PC-9 (cell line): Measurements from ENCODE around the gene ADAD1. TPM values are rescaled to one million over a fixed set of nuclear protein-coding genes. Genes with fewer than 3 reads are reported as not detected.

Experiments
- BruUV-seq: library from RNA; stranded (reverse); fragments of 400-500 nt; replicated peaks from 2 replicates; lab custom pipeline; 2021; lab: Mats Ljungman, UMichigan
- CTCF ChIA-PET: fragments of 300-600 bp; sonication (Branson Sonifier 250); formaldehyde crosslinking; loops from one replicate; lab custom pipeline; 2022; ENCODE audit warnings: antibody characterized with exemption; lab: Charles Lee
- POLR2A ChIA-PET: fragments of 300-600 bp; sonication (Branson Sonifier 250); formaldehyde crosslinking; loops from one replicate; lab custom pipeline; 2022; ENCODE audit warnings: antibody characterized with exemption; ENCODE audit not compliant: unreplicated experiment; lab: Charles Lee
- DNase-seq, 2 experiments: peaks; one replicate each; pipeline versions ENCODE4 v3.0.0 to v3.0.0-alpha.2; 2015 to 2022; ENCODE audit warnings: mixed read lengths in 1 of 2
- H2AFZ ChIP-seq: fragments of 200-600 bp; sonication (generic); 2 replicates; pipeline ENCODE4 v1.8.1; 2017; ENCODE audit warnings: antibody characterized with exemption
- H3F3A ChIP-seq: fragments of 200-600 bp; sonication (generic); 2 replicates; pipeline ENCODE4 v1.8.1; 2017; ENCODE audit warnings: antibody characterized with exemption, mild to moderate bottlenecking, low read depth; ENCODE audit not compliant: insufficient read depth
- H3K27ac ChIP-seq: fragments of 200-600 bp; sonication (generic); 2 replicates; pipeline ENCODE4 v1.6.1; 2016; ENCODE audit warnings: mixed run types
- H3K27me3 ChIP-seq: fragments of 200-600 bp; sonication (generic); 2 replicates; pipeline ENCODE4 v1.6.1; 2016; ENCODE audit warnings: low read depth, mixed run types; ENCODE audit not compliant: insufficient read depth
- H3K36me3 ChIP-seq: fragments of 200-600 bp; sonication (generic); 2 replicates; pipeline ENCODE4 v1.6.1; 2016; ENCODE audit warnings: low read depth, mixed run types
- H3K4me1 ChIP-seq: fragments of 200-600 bp; sonication (generic); replicated peaks from 2 replicates; pipeline ENCODE4 v1.6.1; 2016; ENCODE audit warnings: mixed run types; ENCODE audit not compliant: insufficient read depth
- H3K4me2 ChIP-seq: fragments of 200-600 bp; sonication (generic); 2 replicates; pipeline ENCODE4 v1.6.1; 2017; ENCODE audit warnings: mixed run types
- H3K4me3 ChIP-seq: fragments of 200-600 bp; sonication (generic); 2 replicates; pipeline ENCODE4 v1.6.1; 2016; ENCODE audit warnings: mixed run types
- H3K79me2 ChIP-seq: fragments of 200-600 bp; sonication (generic); 2 replicates; pipeline ENCODE4 v1.6.1; 2017; ENCODE audit warnings: low read depth, mixed run types
- H3K9me2 ChIP-seq: fragments of 200-600 bp; sonication (generic); 2 replicates; pipeline ENCODE4 v1.8.1; 2017; ENCODE audit warnings: mild to moderate bottlenecking; ENCODE audit not compliant: insufficient read depth
- H3K9me3 ChIP-seq: fragments of 200-600 bp; sonication (generic); 2 replicates; pipeline ENCODE4 v1.8.1; 2016; ENCODE audit warnings: low read depth; ENCODE audit not compliant: insufficient read depth
- H4K20me1 ChIP-seq: fragments of 200-600 bp; sonication (generic); 2 replicates; pipeline ENCODE4 v1.8.1; 2017; ENCODE audit not compliant: insufficient read depth
- EZH2 ChIP-seq: fragments of 200-600 bp; sonication (generic); IDR thresholded peaks from 2 replicates; pipeline ENCODE4 v1.8.0; 2017; ENCODE audit warnings: antibody characterized with exemption, low read depth
- intact Hi-C: fragments of 100-400 bp; cut with micrococcal nuclease; formaldehyde crosslinking; loops from one replicate; pipeline ENCODE4 v1.10.0; 2022; ENCODE audit not compliant: unreplicated experiment
- total RNA-seq: library from RNA; stranded (reverse); gene quantifications from 2 replicates; pipeline ENCODE4 v1.2.3, GENCODE V29; 2021
- TF ChIP-seq, protein P1 (sequence below): fragments of 200-600 bp; sonication (generic); conservative IDR thresholded peaks from 2 replicates; pipeline ENCODE4 v1.6.1; 2017; ENCODE audit warnings: mixed run types, antibody characterized with exemption, mild to moderate bottlenecking, moderate library complexity

Gene ADAD1
- total RNA-seq, 1 experiment from 2014 or later = not detected

DNA sequence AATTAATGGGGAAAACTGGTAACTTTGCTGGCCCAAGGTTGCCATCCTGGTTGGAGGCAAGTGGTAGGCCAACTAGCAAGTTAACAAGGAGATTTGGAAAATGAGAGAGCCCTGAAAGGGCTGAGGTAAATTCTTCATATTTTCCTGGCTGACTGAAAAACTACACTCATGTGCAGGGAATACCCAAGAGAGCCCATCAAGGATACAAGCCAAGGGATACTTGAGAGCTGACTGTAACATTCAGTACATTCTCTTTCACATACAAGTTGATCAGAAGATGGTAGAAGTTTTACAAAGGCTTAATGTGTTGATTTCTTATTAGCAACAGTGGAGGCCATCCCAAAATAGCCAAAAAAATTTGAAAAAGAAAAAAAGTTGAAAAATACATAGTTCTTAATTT is 44.4 kb downstream of the ADAD1 start:
- no peaks in the 10 kb centered on the region for H3F3A ChIP-seq
- no peaks in the 10 kb centered on the region for H3K27me3 ChIP-seq
- TF ChIP-seq, protein P1, sequence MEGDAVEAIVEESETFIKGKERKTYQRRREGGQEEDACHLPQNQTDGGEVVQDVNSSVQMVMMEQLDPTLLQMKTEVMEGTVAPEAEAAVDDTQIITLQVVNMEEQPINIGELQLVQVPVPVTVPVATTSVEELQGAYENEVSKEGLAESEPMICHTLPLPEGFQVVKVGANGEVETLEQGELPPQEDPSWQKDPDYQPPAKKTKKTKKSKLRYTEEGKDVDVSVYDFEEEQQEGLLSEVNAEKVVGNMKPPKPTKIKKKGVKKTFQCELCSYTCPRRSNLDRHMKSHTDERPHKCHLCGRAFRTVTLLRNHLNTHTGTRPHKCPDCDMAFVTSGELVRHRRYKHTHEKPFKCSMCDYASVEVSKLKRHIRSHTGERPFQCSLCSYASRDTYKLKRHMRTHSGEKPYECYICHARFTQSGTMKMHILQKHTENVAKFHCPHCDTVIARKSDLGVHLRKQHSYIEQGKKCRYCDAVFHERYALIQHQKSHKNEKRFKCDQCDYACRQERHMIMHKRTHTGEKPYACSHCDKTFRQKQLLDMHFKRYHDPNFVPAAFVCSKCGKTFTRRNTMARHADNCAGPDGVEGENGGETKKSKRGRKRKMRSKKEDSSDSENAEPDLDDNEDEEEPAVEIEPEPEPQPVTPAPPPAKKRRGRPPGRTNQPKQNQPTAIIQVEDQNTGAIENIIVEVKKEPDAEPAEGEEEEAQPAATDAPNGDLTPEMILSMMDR = no peak
- TF ChIP-seq EZH2 = no peak
- no peak overlapping the region for H2AFZ ChIP-seq
- no peak for DNase-seq
- intact Hi-C loops = no loop called here
- no peaks in the 10 kb centered on the region for H3K4me1 ChIP-seq
- POLR2A ChIA-PET = no interaction called here
- no peak overlapping the region for H3K27ac ChIP-seq
- H3K79me2 ChIP-seq = no peaks in the 10 kb centered on the region
- CTCF ChIA-PET = no interaction called here
- H4K20me1 ChIP-seq = no peaks in the 10 kb centered on the region
- no peaks in the 10 kb centered on the region; the same call in 1 of the 2 replicates for H3K9me2 ChIP-seq
- H3K4me2 ChIP-seq = no peak overlapping the region
- no peaks in the 10 kb centered on the region for H3K36me3 ChIP-seq
- no TSS peak for BruUV-seq
- no peaks in the 10 kb centered on the region for H3K9me3 ChIP-seq
- H3K4me3 ChIP-seq = no peak overlapping the region

DNA sequence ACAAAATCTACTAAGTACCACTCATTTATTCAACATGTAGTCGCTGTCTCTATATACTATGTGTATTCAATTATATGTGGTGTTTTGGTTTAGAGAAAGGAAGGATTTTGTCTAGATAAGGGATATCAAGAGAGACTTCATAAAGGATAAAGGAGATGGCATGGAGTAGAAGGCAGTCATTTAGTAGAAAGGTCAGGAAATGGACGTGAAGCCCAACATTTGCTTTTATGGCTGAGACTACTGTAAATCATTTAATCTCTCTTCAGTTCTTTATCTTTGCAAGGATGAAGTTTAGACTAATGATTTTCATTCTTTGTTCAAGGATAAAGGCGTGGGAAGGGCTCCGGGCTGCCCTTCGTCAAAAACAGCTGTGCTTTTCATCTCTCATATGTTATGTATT is 52.5 kb downstream of the ADAD1 start:
- POLR2A ChIA-PET = no interaction called here
- no TSS peak for BruUV-seq

DNA sequence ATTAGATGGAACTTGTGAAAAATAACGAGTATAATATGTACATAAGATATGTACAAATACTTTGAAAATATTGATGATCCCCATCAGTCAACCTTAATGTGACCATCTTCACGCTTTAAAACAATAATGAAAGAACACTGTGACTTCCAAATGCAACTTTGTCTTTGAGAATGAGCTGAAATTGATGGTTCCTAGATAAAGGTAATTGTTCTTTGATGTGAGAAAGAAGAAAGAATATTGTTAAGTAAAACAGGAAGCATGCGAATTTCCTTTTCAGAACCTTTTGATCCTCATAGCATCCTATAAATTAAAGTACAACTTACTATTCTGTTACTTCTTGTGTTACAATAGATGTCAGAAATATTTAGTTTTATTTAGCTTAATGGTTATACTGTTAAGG is 55.5 kb downstream of the ADAD1 start:
- Histone ChIP-seq H3K4me1 (no peaks in the 10 kb centered on the region), H4K20me1 (no peaks in the 10 kb centered on the region), H3K79me2 (no peaks in the 10 kb centered on the region), H3K36me3 (no peaks in the 10 kb centered on the region), H3K4me2 (no peak overlapping the region), H3K9me2 (no peaks in the 10 kb centered on the region), H3K27ac (no peak overlapping the region), H3K4me3 (no peak overlapping the region), H3K9me3 (no peaks in the 10 kb centered on the region; the same call in 1 of the 2 replicates), H3F3A (no peaks in the 10 kb centered on the region), H3K27me3 (no peaks in the 10 kb centered on the region), H2AFZ (no peak overlapping the region)
- no peak for DNase-seq
- intact Hi-C loops = no loop called here
- TF ChIP-seq, protein P1 = no peak
- TF ChIP-seq EZH2 = no peak
- ChIA-PET CTCF (no interaction called here), POLR2A (interaction anchor here (0.7 kb wide), 1 partner anchor 1144 kb away, joined by 4 read pairs; no protein-coding TSS in a partner anchor)
- no TSS peak for BruUV-seq

More for the DNA sequence above, 52.5 kb downstream of the ADAD1 start:
- Histone ChIP-seq H3K27ac (no peak overlapping the region), H3K36me3 (no peaks in the 10 kb centered on the region), H3F3A (no peaks in the 10 kb centered on the region), H4K20me1 (no peaks in the 10 kb centered on the region), H2AFZ (no peak overlapping the region), H3K4me1 (no peaks in the 10 kb centered on the region), H3K9me2 (no peaks in the 10 kb centered on the region), H3K27me3 (no peaks in the 10 kb centered on the region), H3K4me3 (no peak overlapping the region), H3K9me3 (no peaks in the 10 kb centered on the region; the same call in 1 of the 2 replicates), H3K79me2 (no peaks in the 10 kb centered on the region), H3K4me2 (no peak overlapping the region)
- intact Hi-C loops = no loop called here
- CTCF ChIA-PET = no interaction called here
- DNase-seq = no peak
- TF ChIP-seq EZH2 = no peak
- TF ChIP-seq, protein P1 = no peak
